Stimulated activated CD8-positive, alpha-beta memory T cell treated with anti-CD3 and anti-CD28 coated beads, Interleukin-12 subunit alpha, Interleukin-12 subunit beta, amount 100 ng/mL, for 4 hours (primary cell): ENCODE measurements around the gene EXOC5.

ENCODE experiments used
- DNase-seq: peaks from one replicate; pipeline ENCODE4 v3.0.0-alpha.2; 2020; ENCODE audit warnings: low read depth

EXOC5 gene, protein sequence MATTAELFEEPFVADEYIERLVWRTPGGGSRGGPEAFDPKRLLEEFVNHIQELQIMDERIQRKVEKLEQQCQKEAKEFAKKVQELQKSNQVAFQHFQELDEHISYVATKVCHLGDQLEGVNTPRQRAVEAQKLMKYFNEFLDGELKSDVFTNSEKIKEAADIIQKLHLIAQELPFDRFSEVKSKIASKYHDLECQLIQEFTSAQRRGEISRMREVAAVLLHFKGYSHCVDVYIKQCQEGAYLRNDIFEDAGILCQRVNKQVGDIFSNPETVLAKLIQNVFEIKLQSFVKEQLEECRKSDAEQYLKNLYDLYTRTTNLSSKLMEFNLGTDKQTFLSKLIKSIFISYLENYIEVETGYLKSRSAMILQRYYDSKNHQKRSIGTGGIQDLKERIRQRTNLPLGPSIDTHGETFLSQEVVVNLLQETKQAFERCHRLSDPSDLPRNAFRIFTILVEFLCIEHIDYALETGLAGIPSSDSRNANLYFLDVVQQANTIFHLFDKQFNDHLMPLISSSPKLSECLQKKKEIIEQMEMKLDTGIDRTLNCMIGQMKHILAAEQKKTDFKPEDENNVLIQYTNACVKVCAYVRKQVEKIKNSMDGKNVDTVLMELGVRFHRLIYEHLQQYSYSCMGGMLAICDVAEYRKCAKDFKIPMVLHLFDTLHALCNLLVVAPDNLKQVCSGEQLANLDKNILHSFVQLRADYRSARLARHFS

DNA sequence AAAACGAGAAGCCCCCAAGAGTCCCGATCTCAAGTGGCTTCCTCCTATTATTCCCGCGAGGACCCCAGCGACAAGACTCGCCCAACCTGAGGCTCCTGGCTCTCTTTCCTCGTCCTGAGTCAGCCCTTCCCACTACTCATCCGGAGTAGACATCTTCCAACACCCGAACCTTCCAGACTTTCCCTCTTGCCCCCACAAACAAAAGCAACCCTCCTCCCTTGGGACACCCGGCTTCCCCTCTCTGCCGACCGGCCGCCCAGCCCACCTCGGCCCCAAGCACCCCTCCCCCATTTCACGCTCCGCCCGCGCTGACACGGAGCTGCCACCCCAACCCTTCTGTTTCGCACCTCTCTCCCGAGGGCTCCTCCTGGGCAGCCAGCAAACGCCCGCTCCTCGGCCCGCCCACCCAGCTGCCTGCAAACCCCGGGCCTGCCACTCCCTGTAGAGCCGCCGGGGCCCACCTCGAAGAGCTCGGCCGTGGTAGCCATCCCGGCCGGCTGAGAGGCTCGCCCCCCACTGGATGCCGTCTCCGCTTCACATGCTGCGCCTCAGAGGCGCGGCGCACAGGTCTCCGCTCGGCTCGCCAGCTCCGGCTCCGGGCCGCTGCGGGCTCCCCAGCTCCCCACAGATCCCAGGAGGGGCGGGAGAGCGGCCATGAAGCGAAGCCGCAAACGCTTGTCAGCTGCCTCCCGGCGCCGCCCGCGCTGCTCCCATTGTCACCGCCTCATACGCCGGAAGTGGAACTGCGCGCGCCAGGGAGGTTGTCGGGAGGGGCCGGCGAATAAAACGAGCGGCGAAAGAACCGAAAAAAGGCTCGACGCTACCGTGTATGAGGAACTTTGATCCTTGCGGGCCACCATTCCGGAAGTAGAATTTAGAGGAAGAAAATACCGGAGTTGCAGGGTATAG, at the start of gene EXOC5, which contains the start of gene AP5M1:
EXOC5 (minus strand) TSS at position 745 of the 909 bp plus-strand sequence; CDS start at position 488, 257 bp downstream.
AP5M1 (plus strand) TSS at position 811 of the 909 bp plus-strand sequence. CDS start 344 bp downstream, outside the sequence.
- peak; percentile 77 for DNase-seq

- peak; percentile 8 for DNase-seq
Observed at GRCh38 chr14:57317248-57317833, 48.6 kb upstream of the EXOC5 start.

DNA sequence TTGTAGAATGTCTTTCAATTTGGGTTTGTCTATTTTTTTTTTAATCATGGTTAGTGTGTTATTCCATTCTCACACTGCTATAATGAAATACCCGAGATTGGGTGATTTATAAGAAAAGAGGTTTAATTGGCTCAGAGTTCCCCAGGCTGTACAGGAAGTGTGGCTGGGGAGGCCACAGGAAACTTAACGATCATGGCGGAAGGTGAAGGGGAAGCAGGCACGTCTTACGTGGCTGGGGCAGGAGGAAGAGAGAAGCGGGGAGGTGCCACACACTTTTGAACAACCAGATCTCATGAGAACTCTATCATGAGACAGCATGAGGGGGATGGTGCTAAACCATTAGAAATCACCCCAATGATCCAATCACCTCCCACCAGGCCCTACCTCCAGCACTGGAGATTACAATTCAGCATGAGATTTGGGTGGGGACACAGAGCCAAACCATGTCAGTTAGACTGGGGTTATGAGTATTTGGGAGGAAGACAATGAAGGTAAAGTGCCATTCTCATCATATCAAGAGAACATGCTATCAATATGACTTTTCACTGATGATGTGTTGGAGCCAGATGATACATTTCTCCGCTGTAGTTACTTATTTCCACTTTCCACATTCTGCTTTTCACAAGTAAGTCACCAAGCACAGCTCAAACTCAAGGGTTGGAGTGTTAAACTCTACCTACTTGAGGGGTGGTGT, 45.8 kb upstream of the EXOC5 start:
- DNase-seq, result no peak

- DNase-seq, result no peak
Observed at GRCh38 chr14:57302883-57303282, 34.2 kb upstream of the EXOC5 start.

DNA sequence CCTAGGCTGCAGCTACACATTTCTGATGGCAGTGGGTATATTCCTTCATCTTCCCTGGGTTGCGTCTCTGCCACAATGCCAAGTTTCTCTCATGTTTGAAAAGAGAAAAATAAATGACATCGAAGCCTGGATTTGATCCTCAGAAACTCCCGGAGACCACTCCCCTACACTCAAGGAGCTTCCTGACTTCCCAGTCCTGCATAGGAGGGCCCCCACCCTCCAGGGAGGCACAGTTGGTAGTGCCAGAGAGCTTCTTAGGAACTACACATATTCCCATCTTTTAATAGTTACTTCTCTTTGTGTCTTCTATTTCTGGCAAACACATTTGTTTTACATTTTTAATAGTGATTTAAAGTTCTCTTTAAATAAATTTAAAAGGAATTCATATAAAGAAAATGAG, 30.8 kb upstream of the EXOC5 start:
- no peak for DNase-seq

DNA sequence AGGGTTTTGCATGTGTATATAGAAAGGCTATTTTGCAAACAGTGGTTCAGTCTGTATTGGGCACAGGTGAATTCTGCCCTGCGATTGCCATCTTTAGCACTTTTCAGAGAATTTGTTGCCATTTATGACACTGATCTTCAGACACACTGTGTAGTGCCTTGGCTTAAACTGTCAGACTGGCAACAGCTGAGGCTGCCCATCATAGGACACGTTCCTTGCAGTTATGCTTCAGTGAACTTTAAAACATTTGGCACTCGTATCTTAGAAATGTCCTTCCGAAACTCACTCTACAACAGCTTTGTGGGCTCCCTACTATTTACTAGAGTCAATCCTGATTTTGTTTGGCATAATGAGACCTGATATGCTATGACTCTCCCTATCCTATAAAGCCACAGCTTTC, 29.1 kb upstream of the EXOC5 start:
- no peak for DNase-seq

- DNase-seq, result no peak
Observed at GRCh38 chr14:57295239-57295638, 26.5 kb upstream of the EXOC5 start.

DNA sequence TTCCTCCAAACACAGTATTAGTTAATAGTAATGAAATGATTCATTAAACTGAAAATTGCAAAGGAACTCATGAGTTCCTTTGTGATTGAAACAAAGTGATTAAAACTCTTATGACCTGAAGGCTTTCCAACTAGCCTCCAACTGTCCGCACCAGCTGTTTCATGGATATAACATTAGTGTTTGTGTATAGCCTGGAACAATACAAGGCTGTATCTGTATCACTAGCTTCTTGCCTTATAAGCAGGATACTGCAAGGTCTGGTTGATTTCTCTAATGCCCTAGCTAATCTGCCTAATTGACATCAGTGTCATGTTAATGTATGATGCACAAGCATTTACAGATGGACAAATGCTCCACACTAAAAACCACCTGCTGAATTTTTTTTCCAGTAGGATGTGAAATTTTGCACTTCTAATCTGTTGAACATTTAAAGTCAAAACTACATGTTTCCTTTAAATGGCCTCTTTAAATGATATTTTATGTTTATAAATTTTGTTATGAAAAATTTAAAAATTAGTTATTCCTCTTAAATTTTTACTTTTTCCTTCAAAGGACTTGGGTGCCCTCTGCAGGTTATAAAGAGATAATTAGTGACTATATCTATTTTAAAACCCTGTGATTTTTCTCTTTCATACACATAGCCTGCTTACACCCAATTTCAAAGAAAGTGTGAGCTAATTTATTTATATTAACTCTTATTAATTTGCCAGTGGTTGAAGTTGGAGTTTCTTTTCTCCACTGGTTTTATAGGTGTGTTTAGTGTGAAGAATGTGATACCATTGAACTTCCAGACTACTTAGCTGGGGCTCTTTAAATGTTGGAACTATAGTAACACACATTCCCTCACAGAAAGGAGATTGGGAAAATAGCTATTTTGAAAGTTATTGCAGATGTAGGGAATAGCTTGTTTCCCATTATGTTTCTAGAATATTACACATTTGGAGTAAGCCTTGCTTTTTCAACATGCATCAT, 25.4 kb upstream of the EXOC5 start:
- no peak for DNase-seq

DNA sequence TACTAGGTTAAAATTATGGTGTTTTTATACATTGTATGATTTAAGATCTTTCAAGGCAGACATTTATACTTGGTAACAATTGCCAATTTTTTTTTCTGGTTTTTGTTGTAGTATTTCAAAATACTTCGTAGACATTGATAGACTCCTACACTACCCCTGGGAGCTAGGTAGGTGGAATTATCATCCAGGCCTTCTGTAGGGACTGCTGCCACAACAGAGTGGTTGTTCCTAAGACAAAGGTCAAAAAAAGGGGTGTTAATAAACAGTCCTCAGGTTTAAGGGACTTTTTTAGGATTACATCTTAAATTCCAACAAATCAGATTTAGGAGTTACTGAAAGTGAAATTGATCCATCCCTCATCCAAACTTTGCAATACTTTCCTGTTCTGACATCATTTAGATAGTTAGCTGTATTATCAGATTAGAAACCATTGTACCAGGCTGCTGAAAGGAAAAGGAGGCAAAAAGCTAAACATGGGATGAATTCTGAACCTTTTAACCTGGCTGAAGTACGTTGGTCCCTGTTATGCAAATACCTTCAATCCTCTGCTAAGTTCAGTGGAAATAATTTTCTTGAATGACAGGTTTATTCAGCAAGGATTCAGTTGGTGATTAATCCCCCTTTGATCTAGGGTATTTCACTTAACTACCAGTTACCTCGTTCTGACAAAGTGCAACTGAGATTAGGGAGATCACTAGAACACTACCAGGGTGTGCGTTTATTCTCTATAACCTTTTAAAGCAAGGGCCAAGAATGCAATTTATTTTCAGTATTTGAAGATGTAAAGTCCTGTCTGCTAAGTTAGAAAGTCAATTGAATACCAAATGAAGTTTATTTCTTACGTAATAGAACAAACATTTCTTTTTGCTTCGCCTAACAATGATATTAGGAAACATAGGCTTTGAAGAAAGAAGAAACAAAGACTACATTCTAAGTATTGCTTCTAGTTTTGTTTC, 23.3 kb upstream of the EXOC5 start:
- no peak for DNase-seq

- DNase-seq, result no peak
Observed at GRCh38 chr14:57290751-57291150, 22.0 kb upstream of the EXOC5 start.

- DNase-seq, result no peak
Observed at GRCh38 chr14:57287745-57288144, 19.0 kb upstream of the EXOC5 start.

DNA sequence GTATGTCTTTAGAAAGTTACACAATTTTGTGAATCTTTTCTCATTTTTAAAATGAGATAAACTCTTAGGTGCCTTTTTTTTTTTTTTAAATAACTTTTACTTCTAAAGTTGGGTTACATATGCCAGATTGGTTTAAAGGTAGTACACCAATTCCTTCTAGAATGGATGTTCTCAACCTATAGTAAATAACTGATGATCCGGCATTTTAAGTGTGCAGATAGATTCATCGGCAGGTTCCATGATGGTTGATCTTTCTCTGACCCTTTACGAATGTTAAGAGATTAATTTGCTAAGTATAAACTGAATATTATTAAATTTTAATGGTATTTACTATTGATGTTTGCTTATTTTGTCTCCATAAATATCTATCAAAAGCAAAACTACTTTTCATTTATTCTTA, 8.4 kb upstream of the EXOC5 start:
- no peak for DNase-seq

- DNase-seq, result no peak
Observed at GRCh38 chr14:57275023-57275664, 6.4 kb upstream of the EXOC5 start.

DNA sequence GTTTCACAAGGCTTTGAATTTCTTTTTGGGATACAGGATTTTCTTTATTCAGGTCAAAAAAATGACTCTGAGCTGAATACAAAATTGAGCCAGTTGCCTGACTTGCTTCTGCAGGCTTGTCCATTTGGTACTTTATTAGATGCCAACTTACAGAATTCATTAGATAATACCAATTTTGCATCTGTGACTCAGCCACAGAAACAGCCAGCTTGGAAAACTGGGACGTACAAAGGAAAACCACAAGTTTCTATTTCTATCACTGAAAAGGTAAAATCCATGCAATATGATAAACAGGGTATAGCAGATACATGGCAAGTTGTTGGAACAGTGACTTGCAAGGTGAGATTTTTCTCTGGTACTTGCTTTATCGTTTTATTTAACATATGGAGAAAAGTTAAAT, 5.8 kb upstream of the EXOC5 start:
- DNase-seq, result no peak

DNA sequence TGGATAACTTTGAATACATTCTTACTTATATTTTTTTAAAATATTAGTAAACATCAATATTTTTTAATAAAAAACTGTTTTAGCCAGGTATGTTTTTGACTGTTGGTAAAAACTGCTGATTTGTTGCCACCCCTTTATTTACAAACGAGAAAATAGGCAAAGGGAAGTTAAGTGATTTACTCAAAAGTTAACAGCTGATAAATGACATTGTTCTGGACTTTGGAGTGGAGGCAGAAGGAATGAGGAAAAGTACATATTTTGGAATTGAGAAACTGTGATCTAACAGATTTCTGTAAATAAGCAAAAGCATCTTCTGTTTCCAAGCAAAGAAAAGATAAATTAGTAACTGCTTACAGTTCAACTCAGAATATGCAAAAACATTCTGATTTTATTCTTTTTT, 4.5 kb upstream of the EXOC5 start:
- DNase-seq, result no peak

- DNase-seq, result no peak
Observed at GRCh38 chr14:57266065-57266464, 2.6 kb downstream of the EXOC5 start.

GRCh38 chr14:57262117-57262516, 6.6 kb downstream of the EXOC5 start:
- DNase-seq, result no peak

GRCh38 chr14:57261604-57262003, 7.1 kb downstream of the EXOC5 start:
- DNase-seq, result no peak
